Mucosa of descending colon (tissue), 3 donors: ENCODE data around the gene NFKB1. TPM values are rescaled to one million over a fixed set of nuclear protein-coding genes. Genes with fewer than 3 reads are reported as not detected.

Experiments used
- ATAC-seq: fragments of 200-7000 bp; cut with Tn5 transposase; one replicate; pipeline ENCODE4 v1.9.1; 2020; ENCODE audit warnings: mild to moderate bottlenecking, moderate library complexity
- DNase-seq, 3 donors: peaks; one replicate each; pipeline ENCODE4 v3.0.0-alpha.2; 2020
- H3K36me3 ChIP-seq: fragments of 200-600 bp; one replicate; pipeline ENCODE4 v1.8.0; 2021; ENCODE audit warnings: low read depth, mild to moderate bottlenecking
- H3K4me1 ChIP-seq: fragments of 200-600 bp; one replicate; pipeline ENCODE4 v1.8.0; 2021; ENCODE audit warnings: low read depth, mild to moderate bottlenecking
- H3K4me3 ChIP-seq: fragments of 200-600 bp; one replicate; pipeline ENCODE4 v1.8.0; 2021; ENCODE audit warnings: mild to moderate bottlenecking
- H3K9me3 ChIP-seq: fragments of 200-600 bp; one replicate; pipeline ENCODE4 v1.8.0; 2021; ENCODE audit warnings: mild to moderate bottlenecking
- CTCF ChIP-seq: fragments of 200-600 bp; IDR thresholded peaks from one replicate; pipeline ENCODE4 v1.8.0; 2022; ENCODE audit warnings: antibody characterized with exemption, mild to moderate bottlenecking
- intact Hi-C, 2 donors: fragments of 100-400 bp; cut with DNase I in 1 of 2; cut with micrococcal nuclease in 1 of 2; formaldehyde crosslinking; loops; one replicate each; pipeline versions ENCODE4 v1.11.0 to v1.11.1; 2022; cut with DNase I, micrococcal nuclease
- total RNA-seq, 3 donors: library from RNA; stranded (reverse); fragmentation: NEBNext Ultra II Directional in 2 of 3; extraction: Animal tissue kit (Norgen Biotek cat#: 25700) in 2 of 3; gene quantifications; one replicate each; pipeline versions ENCODE4 v1.2.1 to v1.2.4, GENCODE V29; 2021 to 2023
- donor health status: DM: no; HTN: no; CAD: no; lungs with moderate emphysema.
- donor health status: DM: no; HTN: no; CAD: no.
- donor health status: DM: no; HTN: yes; CAD: no.

NFKB1 gene
- total RNA-seq, 3 donors from 2014 or later = 50.8 to 57.4 (median 53.6) TPM

GRCh38 chr4:102525504-102525903 lies 24.3 kb downstream of the NFKB1 start:
- no peaks in the 10 kb centered on the region for H3K9me3 ChIP-seq
- no peak for TF ChIP-seq CTCF
- H3K4me1 ChIP-seq = no peaks in the 10 kb centered on the region
- ATAC-seq (no peak), DNase-seq (no peak)
- intact Hi-C loops = no loop called here
- H3K4me3 ChIP-seq = no peak overlapping the region
- no peaks in the 10 kb centered on the region for H3K36me3 ChIP-seq

- DNase-seq = no peak
- H3K4me3 ChIP-seq = no peak overlapping the region
- no peak for TF ChIP-seq CTCF
- H3K9me3 ChIP-seq = no peaks in the 10 kb centered on the region
- no peak for ATAC-seq
- intact Hi-C loops = no loop called here
- H3K36me3 ChIP-seq = no peaks in the 10 kb centered on the region
- no peaks in the 10 kb centered on the region for H3K4me1 ChIP-seq
Observed at GRCh38 chr4:102526532-102526931, 25.4 kb downstream of the NFKB1 start.

- no peaks in the 10 kb centered on the region for H3K9me3 ChIP-seq
- no peaks in the 10 kb centered on the region for H3K36me3 ChIP-seq
- no peak for ATAC-seq
- TF ChIP-seq CTCF = no peak
- H3K4me3 ChIP-seq = no peak overlapping the region
- DNase-seq = no peak
- H3K4me1 ChIP-seq = peaks cover 4% of the 10 kb centered on the region
- intact Hi-C loops = no loop called here
Observed at GRCh38 chr4:102527695-102528283, 26.6 kb downstream of the NFKB1 start.

- no peaks in the 10 kb centered on the region for H3K36me3 ChIP-seq
- no peak for TF ChIP-seq CTCF
- intact Hi-C loops = no loop called here
- ATAC-seq (no peak), DNase-seq (no peak)
- H3K4me1 ChIP-seq = peaks cover 4% of the 10 kb centered on the region
- no peaks in the 10 kb centered on the region for H3K9me3 ChIP-seq
- no peak overlapping the region for H3K4me3 ChIP-seq
Observed at GRCh38 chr4:102529977-102530376, 28.8 kb downstream of the NFKB1 start.

GRCh38 chr4:102530986-102531385 lies 29.8 kb downstream of the NFKB1 start:
- TF ChIP-seq CTCF = no peak
- intact Hi-C loops = no loop called here
- Histone ChIP-seq H3K36me3 (no peaks in the 10 kb centered on the region), H3K9me3 (no peaks in the 10 kb centered on the region), H3K4me1 (peaks cover 4% of the 10 kb centered on the region), H3K4me3 (no peak overlapping the region)
- ATAC-seq (no peak), DNase-seq (no peak)

GRCh38 chr4:102531462-102531861 lies 30.3 kb downstream of the NFKB1 start:
- H3K9me3 ChIP-seq = no peaks in the 10 kb centered on the region
- H3K4me1 ChIP-seq = peaks cover 4% of the 10 kb centered on the region
- DNase-seq (no peak), ATAC-seq (no peak)
- TF ChIP-seq CTCF = no peak
- no peak overlapping the region for H3K4me3 ChIP-seq
- no peaks in the 10 kb centered on the region for H3K36me3 ChIP-seq
- intact Hi-C loops = no loop called here
